GM12878 (cell line): ENCODE results near the gene SRA1. TPM values are rescaled to one million over a fixed set of nuclear protein-coding genes. Genes with fewer than 3 reads are reported as not detected.
A peak's percentile ranks its signal among the peaks of the same experiment; 100 is the strongest.

Experiments
- EP300 ChIP-seq, 2 experiments: fragments of 150-350 bp in 1 of 2; IDR thresholded peaks; 2 replicates each; pipeline ENCODE4 v1.6.1; 2011 to 2012; ENCODE audit warnings: low read depth in 2 of 2, low read length in 2 of 2, borderline replicate concordance in 1 of 2, improper control_type of control experiment in 1 of 2, inconsistent platforms in 1 of 2; ENCODE audit not compliant: control insufficient read depth in 1 of 2
- KDM1A ChIP-seq: fragments of 200-600 bp; sonication (generic); IDR thresholded peaks from 2 replicates; pipeline ENCODE4 v1.6.1; 2016; ENCODE audit warnings: borderline replicate concordance
- MTA2 ChIP-seq: fragments of 450-650 bp; IDR thresholded peaks from 2 replicates; pipeline ENCODE4 v1.6.1; 2016; ENCODE audit warnings: low read depth, mild to moderate bottlenecking, moderate library complexity
- NR2F1 ChIP-seq: fragments of 450-650 bp; conservative IDR thresholded peaks from 2 replicates; pipeline ENCODE4 v1.6.1; 2017; ENCODE audit warnings: mild to moderate bottlenecking
- RUNX3 ChIP-seq: IDR thresholded peaks from 2 replicates; pipeline ENCODE4 v1.6.1; 2012; ENCODE audit warnings: low read length, inconsistent platforms
- polyA plus RNA-seq, 11 experiments: library from polyadenylated mRNA; depleted of rRNA in 4 of 11; unstranded in 6 of 11; stranded (reverse) in 5 of 11; fragments of >200 nt; fragmentation: Nextera tagmentation in 4 of 11; fragmentation: Illumina TruSeq in 1 of 11; extraction: Ambion mirVana in 4 of 11; extraction: Trizol in 1 of 11; gene quantifications; 1 replicate in 1 of 11; 2 replicates in 10 of 11; pipeline versions ENCODE4 v1.2.1 to v1.2.3, GENCODE V29; 2011 to 2016; ENCODE audit warnings: inconsistent platforms in 2 of 11, missing spikeins in 2 of 11, low read depth in 1 of 11
- total RNA-seq, 4 experiments: library from RNA; depleted of rRNA in 3 of 4; stranded (reverse); fragments of >200 nt in 3 of 4; fragmentation: Illumina TruSeq in 1 of 4; extraction: Trizol in 1 of 4; gene quantifications; 2 replicates each; pipeline versions ENCODE4 v1.2.1 to v1.2.3, GENCODE V29; 2013 to 2021
- TF ChIP-seq, protein P1 (sequence below): IDR thresholded peaks from 2 replicates; pipeline ENCODE4 v1.6.1; 2011; ENCODE audit warnings: borderline replicate concordance, low read depth, mild to moderate bottlenecking, moderate library complexity, low read length; ENCODE audit not compliant: insufficient read depth, poor library complexity, severe bottlenecking
- TF ChIP-seq, protein P2 (sequence below): IDR thresholded peaks from 2 replicates; pipeline ENCODE4 v1.6.1; 2012; ENCODE audit warnings: low read length, inconsistent platforms
- TF ChIP-seq, protein P3 (sequence below): fragments of 450-650 bp; formaldehyde crosslinking; IDR thresholded peaks from 2 replicates; pipeline ENCODE4 v1.4.0; 2020; ENCODE audit warnings: mild to moderate bottlenecking, moderate library complexity
- TF ChIP-seq, protein P4 (sequence below): fragments of 450-650 bp; IDR thresholded peaks from 2 replicates; pipeline ENCODE4 v1.6.1; 2016; ENCODE audit warnings: mild to moderate bottlenecking
- TF ChIP-seq, protein P5 (sequence below): fragments of 450-650 bp; conservative IDR thresholded peaks from 2 replicates; pipeline ENCODE4 v1.6.1; 2017; ENCODE audit warnings: mild to moderate bottlenecking, moderate library complexity

SRA1 gene
- total and polyA plus RNA-seq, 10 of the 15 experiments (the other 5 are each of a cell fraction or from before 2014, with no cell fraction given): 35.3 to 127 (median 56.1) TPM

DNA sequence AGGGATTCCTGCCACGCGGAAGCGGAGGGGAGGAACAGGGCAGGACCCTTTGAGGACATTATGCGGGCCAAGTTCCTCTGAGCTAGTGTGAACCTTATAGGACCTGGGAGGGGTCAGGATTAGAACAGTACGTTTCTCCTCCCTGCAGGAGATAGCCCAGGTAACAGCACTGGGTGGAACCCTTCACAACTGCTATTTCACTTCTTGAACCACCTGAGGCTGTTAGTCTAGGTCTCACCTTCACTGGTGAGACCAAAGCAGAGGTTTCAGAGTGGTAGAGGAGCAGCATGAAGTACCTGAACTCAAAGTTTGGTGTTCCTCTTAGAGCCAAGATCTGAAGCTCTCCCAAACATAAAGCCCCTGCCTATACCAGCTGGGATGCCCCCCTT lies 9.0 kb downstream of the SRA1 start (continued):
- TF ChIP-seq, protein P1, sequence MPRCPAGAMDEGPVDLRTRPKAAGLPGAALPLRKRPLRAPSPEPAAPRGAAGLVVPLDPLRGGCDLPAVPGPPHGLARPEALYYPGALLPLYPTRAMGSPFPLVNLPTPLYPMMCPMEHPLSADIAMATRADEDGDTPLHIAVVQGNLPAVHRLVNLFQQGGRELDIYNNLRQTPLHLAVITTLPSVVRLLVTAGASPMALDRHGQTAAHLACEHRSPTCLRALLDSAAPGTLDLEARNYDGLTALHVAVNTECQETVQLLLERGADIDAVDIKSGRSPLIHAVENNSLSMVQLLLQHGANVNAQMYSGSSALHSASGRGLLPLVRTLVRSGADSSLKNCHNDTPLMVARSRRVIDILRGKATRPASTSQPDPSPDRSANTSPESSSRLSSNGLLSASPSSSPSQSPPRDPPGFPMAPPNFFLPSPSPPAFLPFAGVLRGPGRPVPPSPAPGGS: no peak
- TF ChIP-seq, protein P2, sequence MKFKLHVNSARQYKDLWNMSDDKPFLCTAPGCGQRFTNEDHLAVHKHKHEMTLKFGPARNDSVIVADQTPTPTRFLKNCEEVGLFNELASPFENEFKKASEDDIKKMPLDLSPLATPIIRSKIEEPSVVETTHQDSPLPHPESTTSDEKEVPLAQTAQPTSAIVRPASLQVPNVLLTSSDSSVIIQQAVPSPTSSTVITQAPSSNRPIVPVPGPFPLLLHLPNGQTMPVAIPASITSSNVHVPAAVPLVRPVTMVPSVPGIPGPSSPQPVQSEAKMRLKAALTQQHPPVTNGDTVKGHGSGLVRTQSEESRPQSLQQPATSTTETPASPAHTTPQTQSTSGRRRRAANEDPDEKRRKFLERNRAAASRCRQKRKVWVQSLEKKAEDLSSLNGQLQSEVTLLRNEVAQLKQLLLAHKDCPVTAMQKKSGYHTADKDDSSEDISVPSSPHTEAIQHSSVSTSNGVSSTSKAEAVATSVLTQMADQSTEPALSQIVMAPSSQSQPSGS: peak; percentile 32; the same call in 1 of the 2 replicates
- TF ChIP-seq, protein P3, sequence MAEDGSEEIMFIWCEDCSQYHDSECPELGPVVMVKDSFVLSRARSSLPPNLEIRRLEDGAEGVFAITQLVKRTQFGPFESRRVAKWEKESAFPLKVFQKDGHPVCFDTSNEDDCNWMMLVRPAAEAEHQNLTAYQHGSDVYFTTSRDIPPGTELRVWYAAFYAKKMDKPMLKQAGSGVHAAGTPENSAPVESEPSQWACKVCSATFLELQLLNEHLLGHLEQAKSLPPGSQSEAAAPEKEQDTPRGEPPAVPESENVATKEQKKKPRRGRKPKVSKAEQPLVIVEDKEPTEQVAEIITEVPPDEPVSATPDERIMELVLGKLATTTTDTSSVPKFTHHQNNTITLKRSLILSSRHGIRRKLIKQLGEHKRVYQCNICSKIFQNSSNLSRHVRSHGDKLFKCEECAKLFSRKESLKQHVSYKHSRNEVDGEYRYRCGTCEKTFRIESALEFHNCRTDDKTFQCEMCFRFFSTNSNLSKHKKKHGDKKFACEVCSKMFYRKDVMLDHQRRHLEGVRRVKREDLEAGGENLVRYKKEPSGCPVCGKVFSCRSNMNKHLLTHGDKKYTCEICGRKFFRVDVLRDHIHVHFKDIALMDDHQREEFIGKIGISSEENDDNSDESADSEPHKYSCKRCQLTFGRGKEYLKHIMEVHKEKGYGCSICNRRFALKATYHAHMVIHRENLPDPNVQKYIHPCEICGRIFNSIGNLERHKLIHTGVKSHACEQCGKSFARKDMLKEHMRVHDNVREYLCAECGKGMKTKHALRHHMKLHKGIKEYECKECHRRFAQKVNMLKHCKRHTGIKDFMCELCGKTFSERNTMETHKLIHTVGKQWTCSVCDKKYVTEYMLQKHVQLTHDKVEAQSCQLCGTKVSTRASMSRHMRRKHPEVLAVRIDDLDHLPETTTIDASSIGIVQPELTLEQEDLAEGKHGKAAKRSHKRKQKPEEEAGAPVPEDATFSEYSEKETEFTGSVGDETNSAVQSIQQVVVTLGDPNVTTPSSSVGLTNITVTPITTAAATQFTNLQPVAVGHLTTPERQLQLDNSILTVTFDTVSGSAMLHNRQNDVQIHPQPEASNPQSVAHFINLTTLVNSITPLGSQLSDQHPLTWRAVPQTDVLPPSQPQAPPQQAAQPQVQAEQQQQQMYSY: no peak
- no peak for TF ChIP-seq EP300 (IDR thresholded peaks at IDR 0.05; ENCODE audit: borderline replicate concordance in 1 of 2, control insufficient read depth in 1 of 2, low read depth in 2 of 2, low read length in 2 of 2)
- TF ChIP-seq, protein P4, sequence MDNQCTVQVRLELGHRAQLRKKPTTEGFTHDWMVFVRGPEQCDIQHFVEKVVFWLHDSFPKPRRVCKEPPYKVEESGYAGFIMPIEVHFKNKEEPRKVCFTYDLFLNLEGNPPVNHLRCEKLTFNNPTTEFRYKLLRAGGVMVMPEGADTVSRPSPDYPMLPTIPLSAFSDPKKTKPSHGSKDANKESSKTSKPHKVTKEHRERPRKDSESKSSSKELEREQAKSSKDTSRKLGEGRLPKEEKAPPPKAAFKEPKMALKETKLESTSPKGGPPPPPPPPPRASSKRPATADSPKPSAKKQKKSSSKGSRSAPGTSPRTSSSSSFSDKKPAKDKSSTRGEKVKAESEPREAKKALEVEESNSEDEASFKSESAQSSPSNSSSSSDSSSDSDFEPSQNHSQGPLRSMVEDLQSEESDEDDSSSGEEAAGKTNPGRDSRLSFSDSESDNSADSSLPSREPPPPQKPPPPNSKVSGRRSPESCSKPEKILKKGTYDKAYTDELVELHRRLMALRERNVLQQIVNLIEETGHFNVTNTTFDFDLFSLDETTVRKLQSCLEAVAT: no peak
- TF ChIP-seq KDM1A: no peak
- TF ChIP-seq, protein P5, sequence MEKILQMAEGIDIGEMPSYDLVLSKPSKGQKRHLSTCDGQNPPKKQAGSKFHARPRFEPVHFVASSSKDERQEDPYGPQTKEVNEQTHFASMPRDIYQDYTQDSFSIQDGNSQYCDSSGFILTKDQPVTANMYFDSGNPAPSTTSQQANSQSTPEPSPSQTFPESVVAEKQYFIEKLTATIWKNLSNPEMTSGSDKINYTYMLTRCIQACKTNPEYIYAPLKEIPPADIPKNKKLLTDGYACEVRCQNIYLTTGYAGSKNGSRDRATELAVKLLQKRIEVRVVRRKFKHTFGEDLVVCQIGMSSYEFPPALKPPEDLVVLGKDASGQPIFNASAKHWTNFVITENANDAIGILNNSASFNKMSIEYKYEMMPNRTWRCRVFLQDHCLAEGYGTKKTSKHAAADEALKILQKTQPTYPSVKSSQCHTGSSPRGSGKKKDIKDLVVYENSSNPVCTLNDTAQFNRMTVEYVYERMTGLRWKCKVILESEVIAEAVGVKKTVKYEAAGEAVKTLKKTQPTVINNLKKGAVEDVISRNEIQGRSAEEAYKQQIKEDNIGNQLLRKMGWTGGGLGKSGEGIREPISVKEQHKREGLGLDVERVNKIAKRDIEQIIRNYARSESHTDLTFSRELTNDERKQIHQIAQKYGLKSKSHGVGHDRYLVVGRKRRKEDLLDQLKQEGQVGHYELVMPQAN: no peak
- no peak for TF ChIP-seq NR2F1
- TF ChIP-seq RUNX3: no peak
- TF ChIP-seq MTA2: no peak
